ENCODE data around the gene ASB11.
"Not testable (repeated sequence)": the region's sequence is repeated elsewhere in the genome, so short reads cannot be mapped to it uniquely, and the experiment has no call there.

The ASB11 gene

GRCh38 chrX:15301924-15302323 lies 13.5 kb downstream of the ASB11 start:
- DNase-seq, result peak; percentile 88

- peak; percentile 2 for DNase-seq
These were observed 15.2 kb downstream of the ASB11 start for GRCh38 chrX:15299941-15300851.

GRCh38 chrX:15298780-15299179 lies 16.7 kb downstream of the ASB11 start:
- DNase-seq, result no peak

GRCh38 chrX:15298201-15298600 lies 17.2 kb downstream of the ASB11 start:
- DNase-seq, result peak; percentile 42

- DNase-seq, result peak; percentile 48
These were observed 22.0 kb downstream of the ASB11 start for GRCh38 chrX:15293451-15293850.

GRCh38 chrX:15292861-15293260 lies 22.6 kb downstream of the ASB11 start:
- DNase-seq, result no peak

GRCh38 chrX:15277604-15278003 lies 37.8 kb downstream of the ASB11 start:
- peak; percentile 39 for DNase-seq

GRCh38 chrX:15274946-15275345 lies 40.5 kb downstream of the ASB11 start:
- DNase-seq, result no peak

GRCh38 chrX:15273275-15273674 lies 42.2 kb downstream of the ASB11 start:
- not testable (repeated sequence) for DNase-seq

GRCh38 chrX:15271757-15272156 lies 43.7 kb downstream of the ASB11 start:
- no peak for DNase-seq

- no peak for DNase-seq
These were observed 45.6 kb downstream of the ASB11 start, which contains the start of gene ASB9 for GRCh38 chrX:15269618-15270521. Gene ASB9 (minus strand): TSS chrX:15270083. CDS start chrX:15269874, 209 bp downstream.

GRCh38 chrX:15269120-15269519 lies 46.3 kb downstream of the ASB11 start:
- DNase-seq, result no peak

GRCh38 chrX:15254852-15255251 lies 60.6 kb downstream of the ASB11 start:
- no peak for DNase-seq

GRCh38 chrX:15245896-15246295 lies 69.5 kb downstream of the ASB11 start:
- no peak for DNase-seq

- DNase-seq, result no peak
These were observed 71.0 kb downstream of the ASB11 start for GRCh38 chrX:15244421-15244820.

- peak; percentile 0 for DNase-seq
These were observed 72.4 kb downstream of the ASB11 start for GRCh38 chrX:15242899-15243555.

- no peak for DNase-seq
These were observed 74.1 kb downstream of the ASB11 start for GRCh38 chrX:15241301-15241700.

- no peak for DNase-seq
These were observed 75.0 kb downstream of the ASB11 start for GRCh38 chrX:15240414-15240813.

GRCh38 chrX:15236146-15236545 lies 79.3 kb downstream of the ASB11 start:
- no peak for DNase-seq

- DNase-seq, result no peak
These were observed 80.4 kb downstream of the ASB11 start for GRCh38 chrX:15235001-15235400.

GRCh38 chrX:15233416-15234015 lies 81.9 kb downstream of the ASB11 start:
- no peak for DNase-seq
